NT2/D1 (cell line): ENCODE data around the gene BST2.
A peak's percentile ranks its signal among the peaks of the same experiment; 100 is the strongest.

Experiments used
- DNase-seq: peaks from one replicate; pipeline ENCODE4 v3.0.0-alpha.2; 2011; ENCODE audit warnings: low read depth, low spot score
- H3K27me3 ChIP-seq: 2 replicates; pipeline ENCODE4 v1.6.0; 2011; ENCODE audit warnings: mild to moderate bottlenecking; ENCODE audit not compliant: insufficient read length, insufficient read depth
- H3K36me3 ChIP-seq: 2 replicates; pipeline ENCODE4 v1.6.1; 2011; ENCODE audit warnings: mild to moderate bottlenecking, low read length, mixed read lengths; ENCODE audit not compliant: insufficient read depth, insufficient read length
- H3K4me1 ChIP-seq: 2 replicates; pipeline ENCODE4 v1.5.1; 2011; ENCODE audit not compliant: insufficient read depth, insufficient read length
- H3K4me3 ChIP-seq: 2 replicates; pipeline ENCODE4 v1.5.1; 2011; ENCODE audit warnings: low read depth; ENCODE audit not compliant: insufficient read length
- H3K9ac ChIP-seq: 2 replicates; pipeline ENCODE4 v1.6.0; 2011; ENCODE audit warnings: low read depth; ENCODE audit not compliant: insufficient read length
- H3K9me3 ChIP-seq: 2 replicates; pipeline ENCODE4 v1.5.1; 2011; ENCODE audit warnings: mild to moderate bottlenecking, low read length; ENCODE audit not compliant: insufficient read depth
- SUZ12 ChIP-seq: IDR thresholded peaks from 2 replicates; pipeline ENCODE4 v1.6.1; 2011; ENCODE audit not compliant: insufficient read length, insufficient read depth; ENCODE audit errors: extremely low read depth
- YY1 ChIP-seq: IDR thresholded peaks from 2 replicates; pipeline ENCODE4 v1.6.1; 2011; ENCODE audit not compliant: insufficient read length, insufficient read depth
- ZNF274 ChIP-seq: IDR thresholded peaks from 2 replicates; pipeline ENCODE4 v1.6.1; 2011; ENCODE audit warnings: mild to moderate bottlenecking, low read depth, low read length

BST2 gene

GRCh38 chr19:17424743-17425365 is 19.4 kb upstream of the BST2 start:
- H3K4me3 ChIP-seq: peak overlapping the region; percentile 11
- peak overlapping the region; percentile 61 for H3K9ac ChIP-seq

GRCh38 chr19:17423429-17424208 is 18.2 kb upstream of the BST2 start:
- no peak for DNase-seq
- peaks cover 11% of the 10 kb centered on the region for H3K36me3 ChIP-seq
- H3K4me3 ChIP-seq: no peak overlapping the region
- TF ChIP-seq ZNF274: no peak
- no peak for TF ChIP-seq YY1
- TF ChIP-seq SUZ12: no peak
- no peaks in the 10 kb centered on the region for H3K9me3 ChIP-seq
- H3K27me3 ChIP-seq: peaks cover 8% of the 10 kb centered on the region
- peaks cover 13% of the 10 kb centered on the region for H3K4me1 ChIP-seq
- peak overlapping the region; percentile 32 for H3K9ac ChIP-seq

More at GRCh38 chr19:17424743-17425365, 19.4 kb upstream of the BST2 start:
- Histone ChIP-seq H3K4me1 (peaks cover 11% of the 10 kb centered on the region), H3K27me3 (peaks cover 8% of the 10 kb centered on the region), H3K9me3 (no peaks in the 10 kb centered on the region), H3K36me3 (peaks cover 11% of the 10 kb centered on the region)
- no peak for TF ChIP-seq YY1
- no peak for TF ChIP-seq SUZ12
- no peak for TF ChIP-seq ZNF274
- DNase-seq: no peak

GRCh38 chr19:17421942-17422341 is 16.5 kb upstream of the BST2 start:
- no peaks in the 10 kb centered on the region for H3K9me3 ChIP-seq
- peaks cover 13% of the 10 kb centered on the region for H3K4me1 ChIP-seq
- TF ChIP-seq YY1 (no peak), SUZ12 (no peak), ZNF274 (no peak)
- H3K27me3 ChIP-seq: peaks cover 8% of the 10 kb centered on the region
- no peak overlapping the region for H3K9ac ChIP-seq
- H3K4me3 ChIP-seq: no peak overlapping the region
- DNase-seq: no peak
- H3K36me3 ChIP-seq: peaks cover 11% of the 10 kb centered on the region

- Histone ChIP-seq H3K4me3 (peak overlapping the region; percentile 90), H3K36me3 (peaks cover 11% of the 10 kb centered on the region), H3K27me3 (peaks cover 8% of the 10 kb centered on the region), H3K9me3 (no peaks in the 10 kb centered on the region), H3K9ac (peak overlapping the region; percentile 97), H3K4me1 (peaks cover 13% of the 10 kb centered on the region)
- DNase-seq: no peak
- no peak for TF ChIP-seq YY1
- no peak for TF ChIP-seq SUZ12
- TF ChIP-seq ZNF274: no peak
These were observed 15.1 kb upstream of the BST2 start for GRCh38 chr19:17420475-17420924.

- H3K36me3 ChIP-seq: peaks cover 11% of the 10 kb centered on the region
- DNase-seq: peak; percentile 100
- no peak for TF ChIP-seq SUZ12
- no peak for TF ChIP-seq ZNF274
- peak; percentile 41 for TF ChIP-seq YY1
- H3K4me3 ChIP-seq: peak within 1 kb of the TSS; percentile 90
- no peaks in the 10 kb centered on the region for H3K9me3 ChIP-seq
- peak within 1 kb of the TSS; percentile 97 for H3K9ac ChIP-seq
- H3K27me3 ChIP-seq: peaks cover 8% of the 10 kb centered on the region
- H3K4me1 ChIP-seq: peaks cover 13% of the 10 kb centered on the region
These were observed 14.4 kb upstream of the BST2 start, which contains the start of gene MVB12A for GRCh38 chr19:17419621-17420474. TSS of gene MVB12A (plus strand) at chr19:17420047. CDS start at chr19:17420136, 89 bp downstream.

- Histone ChIP-seq H3K4me1 (peaks cover 10% of the 10 kb centered on the region), H3K9me3 (no peaks in the 10 kb centered on the region), H3K36me3 (peaks cover 11% of the 10 kb centered on the region), H3K4me3 (peak overlapping the region; percentile 6), H3K9ac (peak overlapping the region; percentile 45), H3K27me3 (peaks cover 8% of the 10 kb centered on the region)
- TF ChIP-seq ZNF274 (no peak), YY1 (no peak), SUZ12 (no peak)
- DNase-seq: no peak
These were observed 13.8 kb upstream of the BST2 start for GRCh38 chr19:17419154-17419620.
